Hepatocyte (in vitro differentiated cells): Measurements from ENCODE around the gene UVRAG. TPM values are rescaled to one million over a fixed set of nuclear protein-coding genes. Genes with fewer than 3 reads are reported as not detected.

ENCODE experiments used
- DNase-seq: peaks from one replicate; pipeline ENCODE4 v3.0.0-alpha.2; 2016; ENCODE audit warnings: low spot score
- H2AFZ ChIP-seq: fragments of 200-600 bp; sonication (generic); 2 replicates; pipeline ENCODE4 v1.6.0; 2016; ENCODE audit warnings: antibody characterized with exemption, mild to moderate bottlenecking
- H3K27ac ChIP-seq: fragments of 200-600 bp; sonication (generic); 2 replicates; pipeline ENCODE4 v1.5.1; 2016; ENCODE audit warnings: mild to moderate bottlenecking
- H3K27me3 ChIP-seq: fragments of 200-600 bp; sonication (generic); 2 replicates; pipeline ENCODE4 v1.6.1; 2016
- H3K36me3 ChIP-seq: fragments of 200-600 bp; sonication (generic); replicated peaks from 2 replicates; pipeline ENCODE4 v1.5.1; 2016; ENCODE audit warnings: low read depth; ENCODE audit not compliant: insufficient read depth
- H3K4me1 ChIP-seq: fragments of 200-600 bp; sonication (generic); 2 replicates; pipeline ENCODE4 v1.5.1; 2016; ENCODE audit warnings: mild to moderate bottlenecking, moderate library complexity; ENCODE audit not compliant: insufficient read depth
- H3K4me2 ChIP-seq: fragments of 200-600 bp; sonication (generic); 2 replicates; pipeline ENCODE4 v1.6.0; 2016
- H3K4me3 ChIP-seq: fragments of 200-600 bp; sonication (generic); 2 replicates; pipeline ENCODE4 v1.5.1; 2016; ENCODE audit warnings: mild to moderate bottlenecking
- H3K79me2 ChIP-seq: fragments of 200-600 bp; sonication (generic); 2 replicates; pipeline ENCODE4 v1.6.0; 2017; ENCODE audit warnings: mild to moderate bottlenecking
- H3K9me2 ChIP-seq: fragments of 200-600 bp; sonication (generic); replicated peaks from 2 replicates; pipeline ENCODE4 v1.6.0; 2017; ENCODE audit warnings: mild to moderate bottlenecking; ENCODE audit not compliant: insufficient read depth
- H3K9me3 ChIP-seq: fragments of 200-600 bp; sonication (generic); 2 replicates; pipeline ENCODE4 v1.5.1; 2016; ENCODE audit warnings: low read depth, mild to moderate bottlenecking
- H4K20me1 ChIP-seq: fragments of 200-600 bp; sonication (generic); 2 replicates; pipeline ENCODE4 v1.6.0; 2016; ENCODE audit warnings: mild to moderate bottlenecking; ENCODE audit not compliant: insufficient read depth, poor library complexity, severe bottlenecking
- EZH2 ChIP-seq: fragments of 200-600 bp; sonication (generic); IDR thresholded peaks from 2 replicates; pipeline ENCODE4 v1.6.1; 2016; ENCODE audit warnings: antibody characterized with exemption, mild to moderate bottlenecking, borderline replicate concordance
- EZH2phosphoT487 ChIP-seq: fragments of 200-600 bp; sonication (generic); IDR thresholded peaks from one replicate; pipeline ENCODE4 v1.6.1; 2018; ENCODE audit warnings: antibody characterized with exemption, mild to moderate bottlenecking, low read depth, moderate library complexity; ENCODE audit not compliant: unreplicated experiment, severe bottlenecking
- WGBS: methylation state at CpG from one replicate; pipeline ENCODE4 v1.1.6; 2016; ENCODE audit warnings: low lambda C conversion rate; ENCODE audit errors: missing lambda C conversion rate; 5-methylcytosine and 5-hydroxymethylcytosine counted together
- polyA plus RNA-seq: library from polyadenylated mRNA; unstranded; fragments of >200 nt; fragmentation: Nextera tagmentation; extraction: Ambion mirVana; gene quantifications from 2 replicates; pipeline ENCODE4 v1.2.1, GENCODE V29; 2016
- total RNA-seq: library from RNA; depleted of rRNA; stranded (reverse); fragments of >200 nt; gene quantifications from 2 replicates; pipeline ENCODE4 v1.2.3, GENCODE V29; 2014
- TF ChIP-seq, protein P1 (sequence below): fragments of 200-600 bp; sonication (generic); IDR thresholded peaks from 2 replicates; pipeline ENCODE4 v1.5.1; 2016; ENCODE audit warnings: antibody characterized with exemption, mild to moderate bottlenecking; ENCODE audit not compliant: poor library complexity

Gene UVRAG
- total and polyA plus RNA-seq, 2 experiments from 2014 or later = 15.3 to 36.5 TPM

DNA sequence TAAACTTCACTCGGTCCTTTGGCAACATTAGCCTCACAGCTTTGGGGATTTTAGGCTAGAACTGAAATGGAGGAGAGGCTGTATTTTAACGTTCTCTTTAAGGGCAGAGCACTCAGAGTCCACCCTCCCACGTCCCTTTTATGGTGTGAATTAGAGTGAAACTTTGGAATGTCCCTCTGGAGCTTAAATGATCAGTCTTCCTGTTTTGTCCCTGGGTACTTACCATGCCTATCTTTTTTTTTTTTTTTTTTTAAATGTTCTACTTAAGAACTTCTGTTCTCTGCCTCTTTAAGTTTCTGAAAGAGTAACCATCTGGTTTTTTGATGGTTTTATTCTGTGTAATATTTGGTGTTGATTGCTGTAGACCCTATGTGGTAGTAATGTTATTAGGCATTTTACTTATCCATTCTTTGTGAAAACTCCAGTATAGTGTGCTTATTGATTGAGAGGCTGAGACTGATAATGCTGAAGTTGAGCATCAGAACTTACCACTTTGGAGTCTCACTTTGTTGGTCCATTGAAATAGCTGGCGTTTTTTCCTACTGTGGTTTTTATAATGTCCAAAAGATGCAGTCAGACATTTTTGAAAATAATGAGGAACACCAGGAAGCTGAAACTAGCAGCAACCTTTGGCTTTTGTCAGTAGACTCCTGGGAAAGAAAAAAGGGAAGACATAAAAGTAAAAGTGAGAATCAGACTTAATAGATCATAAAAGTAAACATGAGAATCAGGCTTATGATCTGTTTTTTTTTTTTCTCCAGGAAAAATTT lies 11.6 kb downstream of the UVRAG start:
- no peak for DNase-seq
- Histone ChIP-seq H3K27ac (peak overlapping the region; percentile 39), H4K20me1 (peaks cover 3% of the 10 kb centered on the region), H3K4me2 (no peak overlapping the region), H3K9me2 (no peaks in the 10 kb centered on the region), H3K9me3 (no peaks in the 10 kb centered on the region), H2AFZ (no peak overlapping the region), H3K27me3 (no peaks in the 10 kb centered on the region), H3K36me3 (no peaks in the 10 kb centered on the region), H3K4me1 (peaks cover 16% of the 10 kb centered on the region), H3K79me2 (peaks cover 93% of the 10 kb centered on the region), H3K4me3 (no peak overlapping the region)
- no peak for TF ChIP-seq EZH2
- TF ChIP-seq, protein P1, sequence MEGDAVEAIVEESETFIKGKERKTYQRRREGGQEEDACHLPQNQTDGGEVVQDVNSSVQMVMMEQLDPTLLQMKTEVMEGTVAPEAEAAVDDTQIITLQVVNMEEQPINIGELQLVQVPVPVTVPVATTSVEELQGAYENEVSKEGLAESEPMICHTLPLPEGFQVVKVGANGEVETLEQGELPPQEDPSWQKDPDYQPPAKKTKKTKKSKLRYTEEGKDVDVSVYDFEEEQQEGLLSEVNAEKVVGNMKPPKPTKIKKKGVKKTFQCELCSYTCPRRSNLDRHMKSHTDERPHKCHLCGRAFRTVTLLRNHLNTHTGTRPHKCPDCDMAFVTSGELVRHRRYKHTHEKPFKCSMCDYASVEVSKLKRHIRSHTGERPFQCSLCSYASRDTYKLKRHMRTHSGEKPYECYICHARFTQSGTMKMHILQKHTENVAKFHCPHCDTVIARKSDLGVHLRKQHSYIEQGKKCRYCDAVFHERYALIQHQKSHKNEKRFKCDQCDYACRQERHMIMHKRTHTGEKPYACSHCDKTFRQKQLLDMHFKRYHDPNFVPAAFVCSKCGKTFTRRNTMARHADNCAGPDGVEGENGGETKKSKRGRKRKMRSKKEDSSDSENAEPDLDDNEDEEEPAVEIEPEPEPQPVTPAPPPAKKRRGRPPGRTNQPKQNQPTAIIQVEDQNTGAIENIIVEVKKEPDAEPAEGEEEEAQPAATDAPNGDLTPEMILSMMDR = no peak
- no peak for TF ChIP-seq EZH2phosphoT487
- WGBS = 51% methylated on average over 4 of the region's 4 CpGs

DNA sequence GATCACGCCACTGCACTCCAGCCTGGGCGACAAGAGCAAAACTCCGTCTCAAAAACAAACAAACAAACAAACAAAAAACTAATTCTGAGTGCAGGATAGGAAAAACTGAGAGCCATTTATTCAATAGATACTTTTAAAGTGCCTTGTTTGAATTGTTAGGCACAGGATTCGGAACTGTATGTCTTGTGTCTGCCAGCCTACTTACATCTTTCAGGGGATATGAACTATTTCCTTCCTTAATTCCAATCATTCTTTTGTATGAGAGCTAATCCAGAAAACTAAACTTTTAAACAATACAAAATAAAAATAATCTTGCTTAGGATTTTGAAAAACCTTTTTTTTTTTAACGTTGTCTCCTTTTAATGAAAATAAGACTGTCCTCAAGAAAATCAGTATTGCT lies 12.6 kb downstream of the UVRAG start:
- no peaks in the 10 kb centered on the region for H3K36me3 ChIP-seq
- no peaks in the 10 kb centered on the region for H3K9me2 ChIP-seq
- H4K20me1 ChIP-seq = peaks cover 3% of the 10 kb centered on the region
- no peak overlapping the region for H3K4me2 ChIP-seq
- H3K79me2 ChIP-seq = peaks cover 93% of the 10 kb centered on the region
- TF ChIP-seq EZH2 = no peak
- no peak for TF ChIP-seq EZH2phosphoT487
- TF ChIP-seq, protein P1 = no peak
- H3K4me3 ChIP-seq = no peak overlapping the region
- H3K27me3 ChIP-seq = no peaks in the 10 kb centered on the region
- peaks cover 16% of the 10 kb centered on the region for H3K4me1 ChIP-seq
- DNase-seq = no peak
- no peaks in the 10 kb centered on the region for H3K9me3 ChIP-seq
- 85% methylated on average over 5 of the region's 5 CpGs for WGBS
- H3K27ac ChIP-seq = no peak overlapping the region
- H2AFZ ChIP-seq = no peak overlapping the region

DNA sequence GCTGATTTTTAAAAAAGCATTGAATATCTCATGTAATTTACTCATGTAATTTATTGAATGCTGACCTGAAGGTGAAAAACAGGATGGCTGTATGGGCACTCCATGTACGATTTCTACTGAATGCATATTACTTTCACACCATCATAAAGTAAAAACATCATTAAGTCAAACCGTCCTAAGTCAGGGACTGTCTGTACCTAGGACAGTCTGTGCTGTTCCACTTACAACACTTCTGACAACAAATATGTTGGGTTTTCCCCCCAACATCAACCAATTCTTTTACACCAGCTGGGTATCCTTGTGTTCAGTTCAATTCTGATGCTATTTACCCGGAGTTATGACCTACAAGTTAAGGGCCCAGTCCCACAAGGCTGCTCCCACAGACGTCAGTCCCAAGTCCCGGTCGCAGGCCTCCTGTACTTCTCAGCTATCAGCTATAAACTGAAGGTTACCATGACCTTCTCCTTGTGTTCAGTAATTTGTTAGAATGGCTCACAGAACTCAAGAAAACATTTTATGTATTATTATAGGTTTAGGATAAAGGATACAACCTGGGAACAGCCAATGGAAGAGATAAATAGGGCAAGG lies 17.0 kb downstream of the UVRAG start:
- no peak overlapping the region for H2AFZ ChIP-seq
- H3K4me2 ChIP-seq = no peak overlapping the region
- no peaks in the 10 kb centered on the region for H3K27me3 ChIP-seq
- H3K9me2 ChIP-seq = no peaks in the 10 kb centered on the region
- WGBS = 93% methylated on average over 6 of the region's 6 CpGs
- H3K36me3 ChIP-seq = no peaks in the 10 kb centered on the region
- no peaks in the 10 kb centered on the region for H3K9me3 ChIP-seq
- no peak for TF ChIP-seq EZH2
- no peaks in the 10 kb centered on the region for H3K4me1 ChIP-seq
- peaks cover 85% of the 10 kb centered on the region for H3K79me2 ChIP-seq
- peaks cover 3% of the 10 kb centered on the region for H4K20me1 ChIP-seq
- no peak overlapping the region for H3K4me3 ChIP-seq
- no peak overlapping the region for H3K27ac ChIP-seq
- no peak for DNase-seq

DNA sequence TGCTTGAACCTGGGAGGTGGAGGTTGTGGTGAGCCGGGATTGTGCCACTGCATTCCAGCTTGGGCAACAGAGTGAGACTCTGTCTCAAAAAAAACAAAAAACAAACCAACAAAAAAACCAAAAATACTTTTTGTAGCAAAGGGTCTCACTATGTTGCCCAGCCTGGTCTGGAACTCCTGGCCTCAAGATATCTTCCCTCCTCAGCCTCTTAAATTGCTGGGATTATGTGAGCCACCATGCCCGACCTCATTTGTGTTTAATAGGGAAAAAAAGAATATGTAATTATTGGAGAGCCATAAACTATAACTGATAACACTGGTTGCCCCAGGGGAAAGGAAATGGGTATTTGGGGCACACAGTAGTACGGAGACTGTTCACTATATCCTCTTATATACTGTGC lies 19.7 kb downstream of the UVRAG start:
- peaks cover 76% of the 10 kb centered on the region for H3K79me2 ChIP-seq
- DNase-seq = no peak
- H3K36me3 ChIP-seq = no peaks in the 10 kb centered on the region
- H4K20me1 ChIP-seq = peaks cover under 1% of the 10 kb centered on the region
- H3K9me3 ChIP-seq = no peaks in the 10 kb centered on the region
- H3K9me2 ChIP-seq = no peaks in the 10 kb centered on the region
- H3K27me3 ChIP-seq = no peaks in the 10 kb centered on the region
- H3K4me3 ChIP-seq = no peak overlapping the region
- TF ChIP-seq, protein P1 = no peak
- TF ChIP-seq EZH2phosphoT487 (no peak), EZH2 (no peak)
- WGBS = 63% methylated on average over 3 of the region's 3 CpGs
- H3K4me1 ChIP-seq = no peaks in the 10 kb centered on the region
- H3K4me2 ChIP-seq = no peak overlapping the region
- no peak overlapping the region for H3K27ac ChIP-seq
- H2AFZ ChIP-seq = no peak overlapping the region
